ENCODE measurements around the gene ADAM19.

The ADAM19 gene

DNA sequence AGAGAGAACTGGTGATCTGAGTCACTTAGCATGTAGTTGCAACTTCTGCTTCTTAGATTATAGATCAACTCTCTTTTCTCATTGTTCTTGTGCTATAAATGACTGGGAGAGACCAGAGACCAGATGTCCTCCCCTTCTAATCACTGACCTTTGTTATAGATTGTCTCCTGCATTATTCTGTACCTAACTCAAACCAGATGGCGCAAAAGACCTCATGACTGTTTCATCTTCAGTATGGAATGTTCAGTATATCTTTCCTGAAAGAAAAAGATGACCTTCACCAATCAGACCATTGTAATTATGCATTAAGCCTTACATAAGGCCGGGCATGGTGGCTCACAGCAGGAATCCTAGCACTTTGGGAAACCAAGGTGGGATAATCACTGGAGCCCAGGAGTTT, 30.5 kb upstream of the ADAM19 start:
- Mint-ChIP-seq H3K4me1 (peaks cover 35% of the 10 kb centered on the region), H3K9me3 (no peaks in the 10 kb centered on the region), H3K36me3 (no peaks in the 10 kb centered on the region), H3K27me3 (no peaks in the 10 kb centered on the region), H3K27ac (peak overlapping the region; percentile 38), H3K4me3 (no peak overlapping the region)
- DNase-seq (ENCODE audit: low spot score in 2 of 2) (no peak), ATAC-seq (ENCODE audit: low read depth) (no peak)

DNA sequence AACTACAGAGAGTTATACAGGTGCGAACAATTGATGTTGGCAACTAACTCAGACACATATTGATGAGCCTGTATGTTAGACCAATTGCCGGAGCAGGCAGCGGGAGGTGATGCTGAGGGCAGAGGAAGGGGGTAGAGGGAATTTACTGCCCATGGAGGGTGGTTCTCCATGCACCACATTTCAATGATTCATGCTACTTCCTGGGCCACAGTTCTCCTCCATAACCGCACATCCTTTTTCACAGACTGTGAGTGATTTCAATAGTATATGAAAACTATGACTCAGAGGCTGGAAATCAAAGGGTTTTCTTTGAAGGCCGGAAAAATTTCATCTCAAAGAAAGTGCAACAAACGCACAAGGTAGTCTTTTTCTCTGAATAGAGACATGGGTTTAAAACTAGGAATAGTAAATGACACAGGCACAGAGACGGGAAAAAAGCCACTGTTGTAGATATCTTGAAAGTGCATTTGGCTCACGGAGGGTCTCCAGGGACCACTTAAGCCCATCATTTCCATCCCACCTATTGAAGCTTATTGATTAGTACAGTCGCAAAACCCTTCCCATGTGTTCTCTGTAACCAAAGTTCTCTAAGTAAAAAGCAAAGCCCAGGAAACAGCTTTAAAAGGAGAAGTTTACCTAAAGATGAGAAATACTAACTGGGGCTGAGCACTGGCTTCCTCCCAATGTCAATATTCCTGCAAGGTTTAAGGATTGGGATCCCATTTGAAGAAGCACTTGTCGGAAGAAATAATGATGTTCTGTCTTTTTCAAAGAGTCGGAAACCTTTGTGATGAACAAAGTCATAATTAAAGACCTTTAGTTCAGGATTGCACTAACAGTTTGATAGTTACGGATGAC, 28.0 kb upstream of the ADAM19 start:
- Mint-ChIP-seq H3K27ac (peak overlapping the region; percentile 46), H3K4me1 (peaks cover 37% of the 10 kb centered on the region), H3K36me3 (no peaks in the 10 kb centered on the region), H3K9me3 (no peaks in the 10 kb centered on the region), H3K27me3 (no peaks in the 10 kb centered on the region), H3K4me3 (peak overlapping the region; percentile 39)
- ATAC-seq (ENCODE audit: low read depth) = no peak
- DNase-seq (ENCODE audit: low spot score in 2 of 2) = no peak

DNA sequence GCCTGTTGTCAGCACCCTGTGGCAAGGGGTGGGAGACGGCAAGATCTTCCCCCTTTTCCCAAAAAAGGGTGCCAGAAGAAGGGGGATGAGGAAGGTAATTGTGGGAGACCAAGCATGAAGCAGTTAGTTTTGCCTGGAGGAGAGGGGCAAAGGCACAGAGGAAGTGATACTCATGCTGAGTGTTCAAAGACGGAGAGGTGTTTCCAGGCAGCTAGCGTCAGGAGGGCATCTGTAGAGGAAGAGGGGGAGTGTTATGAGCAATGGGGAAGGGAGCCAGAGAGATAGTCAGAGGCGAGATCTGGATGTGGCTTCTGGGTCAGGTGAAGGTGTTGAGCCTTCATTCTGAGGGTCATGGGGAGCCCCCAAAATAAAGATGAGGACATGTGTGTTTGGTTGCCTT, 26.9 kb upstream of the ADAM19 start:
- Mint-ChIP-seq H3K4me1 (peaks cover 38% of the 10 kb centered on the region), H3K27ac (peak overlapping the region; percentile 46), H3K4me3 (peak overlapping the region; percentile 1), H3K36me3 (no peaks in the 10 kb centered on the region), H3K27me3 (no peaks in the 10 kb centered on the region), H3K9me3 (no peaks in the 10 kb centered on the region)
- DNase-seq (ENCODE audit: low spot score in 2 of 2) (peak; percentile 41 to 43), ATAC-seq (ENCODE audit: low read depth) (peak; percentile 88)

DNA sequence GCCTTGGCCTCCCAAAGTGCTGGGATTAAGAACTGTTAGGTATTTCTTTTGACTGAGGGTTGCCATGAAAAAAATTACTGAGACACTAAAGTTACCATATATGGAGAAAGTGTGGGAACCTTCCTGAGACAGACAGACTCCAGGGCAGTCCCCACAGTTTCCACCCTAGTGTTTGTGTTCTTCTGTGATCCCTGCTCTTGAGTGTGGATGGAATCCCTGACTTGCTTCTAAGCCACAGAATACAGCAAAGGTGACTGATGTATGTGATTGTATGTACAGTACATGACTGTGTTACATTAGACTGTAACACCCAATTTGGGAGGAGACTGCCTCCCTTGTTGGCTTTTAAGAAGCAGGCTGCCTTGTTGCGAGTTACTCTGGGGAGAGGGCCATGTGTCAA, 24.7 kb upstream of the ADAM19 start:
- H3K4me3 Mint-ChIP-seq = no peak overlapping the region
- no peaks in the 10 kb centered on the region for H3K36me3 Mint-ChIP-seq
- H3K9me3 Mint-ChIP-seq = no peaks in the 10 kb centered on the region

DNA sequence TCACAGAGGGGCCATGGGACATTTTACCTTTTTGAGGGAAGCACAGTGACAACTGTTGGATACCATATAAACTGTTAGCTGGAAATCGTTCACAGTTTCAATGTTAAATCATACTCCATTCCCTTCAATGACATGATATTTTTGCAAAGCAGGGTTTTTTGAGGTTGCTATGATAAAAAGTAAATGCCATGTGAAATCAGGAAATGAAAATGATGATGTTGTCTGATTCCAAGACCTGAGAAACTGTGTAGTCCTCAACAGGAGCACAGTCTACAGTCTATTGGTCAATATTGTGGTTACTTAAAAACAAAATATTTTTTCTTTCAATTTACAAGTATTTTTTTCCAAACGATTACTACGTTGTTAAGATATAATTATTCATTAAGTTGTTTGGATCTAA, 24.0 kb upstream of the ADAM19 start:
- ATAC-seq (ENCODE audit: low read depth) (no peak), DNase-seq (ENCODE audit: low spot score in 2 of 2) (no peak)
- Mint-ChIP-seq H3K9me3 (no peaks in the 10 kb centered on the region), H3K36me3 (no peaks in the 10 kb centered on the region), H3K27ac (peak overlapping the region; percentile 77), H3K4me3 (no peak overlapping the region), H3K4me1 (peaks cover 53% of the 10 kb centered on the region), H3K27me3 (no peaks in the 10 kb centered on the region)

More for the DNA sequence above, 24.7 kb upstream of the ADAM19 start:
- DNase-seq (ENCODE audit: low spot score in 2 of 2) (no peak), ATAC-seq (ENCODE audit: low read depth) (no peak)
- H3K4me1 Mint-ChIP-seq = peaks cover 49% of the 10 kb centered on the region
- H3K27ac Mint-ChIP-seq = peak overlapping the region; percentile 77
- H3K27me3 Mint-ChIP-seq = no peaks in the 10 kb centered on the region

DNA sequence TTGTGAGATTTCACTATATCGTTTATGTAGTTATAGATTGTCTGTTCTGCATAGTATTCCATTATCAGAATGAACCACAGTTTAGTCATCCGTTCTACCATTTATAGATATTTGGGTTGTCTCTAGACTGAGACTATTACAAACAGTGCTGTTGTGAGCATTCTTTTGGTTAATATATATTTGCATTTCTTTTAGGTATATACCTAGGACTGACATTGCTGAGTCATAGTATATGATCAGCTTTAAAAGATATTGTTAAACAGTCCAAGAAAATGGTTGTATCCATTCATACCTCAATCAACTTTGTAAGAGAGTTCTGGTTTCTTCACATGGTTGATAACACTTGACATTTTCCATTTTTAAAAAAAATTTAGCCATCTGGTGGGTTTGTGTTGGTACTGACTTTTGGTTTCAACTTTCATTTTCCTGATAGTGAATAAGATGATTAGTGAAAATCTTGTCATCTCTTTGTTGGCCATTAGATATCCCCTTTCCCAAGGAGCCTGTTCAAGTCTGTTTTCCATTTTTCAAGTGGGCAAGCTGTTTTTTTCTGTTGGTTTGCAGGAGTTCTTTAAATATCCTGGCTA, 22.9 kb upstream of the ADAM19 start:
- H3K4me1 Mint-ChIP-seq = peaks cover 56% of the 10 kb centered on the region
- peak overlapping the region; percentile 19 for H3K4me3 Mint-ChIP-seq
- no peak for ATAC-seq (ENCODE audit: low read depth)

DNA sequence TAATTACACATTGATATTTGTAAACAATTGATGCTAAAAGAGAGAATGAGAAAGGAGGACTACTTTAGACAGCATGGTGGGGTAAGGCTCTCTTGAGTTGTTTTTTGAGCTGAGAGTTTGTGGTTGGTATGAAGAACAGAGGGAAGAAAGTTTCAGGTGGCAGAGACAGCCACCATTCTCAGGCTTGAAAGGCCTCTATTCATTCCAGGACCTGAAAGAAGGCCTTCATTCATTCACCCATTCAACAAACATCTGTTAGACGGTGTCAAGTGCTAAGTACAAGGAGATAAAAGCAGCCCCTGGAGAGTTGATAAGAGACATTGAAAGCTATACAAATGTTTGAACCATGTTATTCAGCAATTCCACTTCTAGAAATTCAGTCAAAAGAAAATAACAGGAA, 21.7 kb upstream of the ADAM19 start:
- ATAC-seq (ENCODE audit: low read depth) (no peak), DNase-seq (ENCODE audit: low spot score in 2 of 2) (no peak)
- Mint-ChIP-seq H3K27me3 (no peaks in the 10 kb centered on the region), H3K4me1 (peaks cover 54% of the 10 kb centered on the region), H3K36me3 (no peaks in the 10 kb centered on the region), H3K4me3 (peak overlapping the region; percentile 54), H3K27ac (peak overlapping the region; percentile 77), H3K9me3 (no peaks in the 10 kb centered on the region)

More for the DNA sequence above, 22.9 kb upstream of the ADAM19 start:
- H3K27ac Mint-ChIP-seq = peak overlapping the region; percentile 77
- no peaks in the 10 kb centered on the region for H3K9me3 Mint-ChIP-seq
- no peaks in the 10 kb centered on the region for H3K36me3 Mint-ChIP-seq
- H3K27me3 Mint-ChIP-seq = no peaks in the 10 kb centered on the region
- DNase-seq (ENCODE audit: low spot score in 2 of 2) = no peak

DNA sequence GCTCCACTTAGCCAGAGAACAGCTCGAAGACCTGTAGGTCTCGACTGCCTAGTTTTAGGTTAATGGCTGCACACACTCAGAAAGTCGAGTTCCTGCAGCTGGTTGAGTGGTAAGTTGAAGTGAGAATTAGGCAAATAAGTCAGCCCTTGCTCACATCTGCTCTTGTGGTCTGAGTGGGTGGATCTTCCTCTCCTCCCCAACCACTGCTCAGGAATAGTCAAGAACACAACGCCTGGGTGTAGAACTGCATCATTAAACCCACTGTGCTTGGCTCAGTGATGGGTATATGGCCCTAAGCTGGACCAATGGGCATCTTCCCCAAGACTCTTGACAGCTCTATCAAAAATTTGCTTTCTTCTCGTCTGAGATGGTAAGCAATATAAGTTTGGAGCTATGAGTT, 20.9 kb upstream of the ADAM19 start:
- H3K27ac Mint-ChIP-seq = peak overlapping the region; percentile 77
- H3K4me1 Mint-ChIP-seq = peaks cover 60% of the 10 kb centered on the region
- peak overlapping the region; percentile 54 for H3K4me3 Mint-ChIP-seq
- peaks cover 5% of the 10 kb centered on the region for H3K9me3 Mint-ChIP-seq
- H3K36me3 Mint-ChIP-seq = peaks cover 5% of the 10 kb centered on the region
- peak; percentile 83 for ATAC-seq (ENCODE audit: low read depth)
- H3K27me3 Mint-ChIP-seq = no peaks in the 10 kb centered on the region
- peak; percentile 34 to 62 for DNase-seq (ENCODE audit: low spot score in 2 of 2)

DNA sequence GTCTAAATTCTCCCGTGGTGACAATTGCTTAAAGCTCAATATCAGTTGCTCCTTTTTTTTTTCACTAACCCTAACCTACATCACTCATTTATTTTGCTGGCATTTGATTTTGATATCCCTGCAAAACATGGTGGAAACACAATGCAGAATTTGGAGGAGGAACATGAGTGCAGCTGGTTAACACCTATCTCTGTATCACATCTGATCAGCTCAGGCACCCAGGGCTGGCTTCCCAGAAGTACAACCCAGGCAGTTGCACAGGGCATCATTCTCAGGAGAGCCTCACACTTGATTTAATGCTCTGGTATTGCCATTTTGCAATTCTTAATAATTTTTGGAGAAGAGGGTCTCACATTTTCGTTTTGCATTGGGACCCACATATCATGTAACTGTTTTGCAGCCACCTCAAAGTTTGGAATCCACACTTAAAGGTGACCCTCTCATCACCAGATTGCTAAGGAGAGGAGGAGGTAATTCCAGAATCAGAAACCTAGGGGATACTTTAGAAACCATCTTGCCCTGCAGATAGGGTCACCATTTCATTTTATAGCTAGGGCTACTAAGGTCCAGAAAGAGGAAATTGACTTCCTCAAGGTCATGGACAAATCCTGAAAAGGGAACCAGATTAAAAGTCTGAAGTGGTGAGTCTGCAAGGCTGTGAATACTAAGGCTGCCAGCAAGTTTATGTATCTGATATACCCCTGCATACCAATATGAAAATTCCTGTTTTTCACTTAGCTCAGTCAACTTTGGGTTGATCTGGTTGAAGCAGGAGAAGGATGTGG, 19.3 kb upstream of the ADAM19 start:
- no peaks in the 10 kb centered on the region for H3K27me3 Mint-ChIP-seq
- H3K9me3 Mint-ChIP-seq = peaks cover 5% of the 10 kb centered on the region
- DNase-seq (ENCODE audit: low spot score in 2 of 2) (no peak), ATAC-seq (ENCODE audit: low read depth) (no peak)
- peak overlapping the region; percentile 77 for H3K27ac Mint-ChIP-seq
- H3K4me3 Mint-ChIP-seq = peak overlapping the region; percentile 41
- peaks cover 5% of the 10 kb centered on the region for H3K36me3 Mint-ChIP-seq
- H3K4me1 Mint-ChIP-seq = peaks cover 58% of the 10 kb centered on the region

DNA sequence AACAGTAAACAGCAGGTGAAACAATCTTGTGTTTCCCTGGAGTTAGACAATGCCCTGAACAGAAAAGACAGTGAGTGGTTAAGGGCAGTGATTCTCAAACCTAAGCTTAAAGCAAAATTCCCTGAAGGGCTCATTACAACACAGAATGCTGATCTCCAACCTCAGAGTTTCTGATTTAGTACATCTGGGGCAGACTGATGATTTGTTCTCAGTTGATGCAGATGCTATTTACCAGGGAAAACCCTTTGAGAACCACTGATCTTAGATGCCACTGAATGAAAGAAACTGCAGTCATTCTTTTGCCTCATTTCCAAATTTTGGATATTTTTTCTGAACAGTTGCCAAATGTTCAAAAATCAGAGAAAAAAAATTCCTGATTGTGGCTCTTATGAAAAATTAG, 18.7 kb upstream of the ADAM19 start:
- peak overlapping the region; percentile 77 for H3K27ac Mint-ChIP-seq
- DNase-seq (ENCODE audit: low spot score in 2 of 2) (no peak), ATAC-seq (ENCODE audit: low read depth) (no peak)
- H3K9me3 Mint-ChIP-seq = peaks cover 5% of the 10 kb centered on the region
- H3K36me3 Mint-ChIP-seq = peaks cover 5% of the 10 kb centered on the region
- H3K4me3 Mint-ChIP-seq = no peak overlapping the region
- no peaks in the 10 kb centered on the region for H3K27me3 Mint-ChIP-seq
- H3K4me1 Mint-ChIP-seq = peaks cover 60% of the 10 kb centered on the region

DNA sequence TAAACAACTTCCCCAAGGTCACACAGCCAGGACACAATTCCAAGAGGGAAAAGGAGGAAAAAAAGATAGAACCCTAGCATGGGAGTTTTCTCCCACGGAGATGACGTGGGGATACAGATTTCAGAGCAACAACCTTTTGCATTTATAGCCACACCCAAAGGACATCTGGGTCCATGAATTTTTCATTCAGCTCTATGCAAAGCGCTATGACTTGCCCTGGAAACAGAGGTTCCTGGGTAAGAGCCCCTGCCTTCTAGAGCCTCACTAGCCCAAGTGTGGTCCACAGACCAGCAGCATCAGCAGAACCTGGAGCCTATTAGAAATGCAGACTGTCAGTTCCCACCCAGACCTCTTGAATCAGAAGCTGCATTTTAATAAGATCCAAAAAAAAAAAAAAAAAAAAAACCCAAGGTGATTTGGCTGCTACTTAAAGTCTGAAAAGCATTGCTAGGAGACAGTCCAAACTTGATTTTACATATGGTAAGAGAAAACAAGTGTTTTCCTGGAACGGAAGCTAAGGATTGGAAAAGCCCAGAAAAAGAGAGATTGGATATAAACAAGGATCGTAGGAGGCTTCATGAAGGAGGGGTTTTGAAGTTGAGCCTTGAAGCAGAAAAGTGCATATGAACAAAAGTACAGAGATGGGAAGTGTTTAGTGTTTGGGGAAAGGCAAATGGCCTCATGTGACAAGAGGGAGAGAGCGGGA, 17.6 kb upstream of the ADAM19 start:
- Mint-ChIP-seq H3K27me3 (no peaks in the 10 kb centered on the region), H3K9me3 (peaks cover 5% of the 10 kb centered on the region), H3K27ac (peak overlapping the region; percentile 77), H3K4me3 (peak overlapping the region; percentile 82), H3K36me3 (peaks cover 5% of the 10 kb centered on the region), H3K4me1 (peaks cover 57% of the 10 kb centered on the region)
- no peak for DNase-seq (ENCODE audit: low spot score in 2 of 2)
- ATAC-seq (ENCODE audit: low read depth) = peak; percentile 16

DNA sequence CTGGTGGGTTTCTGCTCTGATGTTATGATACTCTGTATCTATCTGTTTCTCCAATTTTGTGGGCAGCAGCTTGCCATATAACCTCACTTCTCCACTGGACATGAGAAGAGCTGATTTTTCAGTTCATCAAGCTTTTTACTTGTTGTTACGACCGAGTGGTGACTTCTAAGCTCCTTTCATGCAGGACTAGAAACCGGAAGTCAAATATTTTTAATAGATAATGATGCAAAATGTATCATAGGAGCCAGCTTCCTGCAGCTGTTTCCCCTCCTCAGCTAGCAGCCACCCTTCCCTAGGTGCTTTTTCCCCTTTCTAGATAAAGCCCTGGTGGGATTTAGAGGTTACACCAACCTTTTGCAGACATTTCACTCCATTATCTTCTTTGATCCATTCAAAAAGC, 17.0 kb upstream of the ADAM19 start:
- no peak for DNase-seq (ENCODE audit: low spot score in 2 of 2)
- peaks cover 5% of the 10 kb centered on the region for H3K36me3 Mint-ChIP-seq
- peaks cover 5% of the 10 kb centered on the region for H3K9me3 Mint-ChIP-seq
- H3K27ac Mint-ChIP-seq = peak overlapping the region; percentile 77
- H3K4me3 Mint-ChIP-seq = peak overlapping the region; percentile 82
- peak; percentile 52 for ATAC-seq (ENCODE audit: low read depth)
- H3K27me3 Mint-ChIP-seq = no peaks in the 10 kb centered on the region
- peaks cover 52% of the 10 kb centered on the region for H3K4me1 Mint-ChIP-seq

DNA sequence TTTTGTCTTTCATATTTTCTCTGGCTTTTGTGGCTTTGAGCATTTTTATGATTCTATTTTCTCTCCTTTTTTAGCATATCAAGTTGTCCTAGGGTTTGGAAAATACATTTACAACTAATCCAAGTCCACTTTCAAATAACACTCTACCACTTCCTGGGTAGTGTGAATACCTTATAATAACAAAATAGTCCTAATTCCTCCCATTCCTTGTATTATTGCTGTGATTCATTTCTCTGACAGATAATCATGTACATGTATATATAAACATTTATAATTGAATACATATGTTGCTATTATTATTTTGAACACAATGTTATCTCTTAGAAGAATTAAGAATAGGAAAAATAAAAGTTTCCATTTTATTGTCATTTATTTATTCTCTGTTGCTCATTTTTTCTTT, 14.9 kb upstream of the ADAM19 start:
- no peak for ATAC-seq (ENCODE audit: low read depth)
- peaks cover 5% of the 10 kb centered on the region for H3K9me3 Mint-ChIP-seq
- H3K36me3 Mint-ChIP-seq = peaks cover 5% of the 10 kb centered on the region
- H3K27ac Mint-ChIP-seq = no peak overlapping the region
- H3K27me3 Mint-ChIP-seq = no peaks in the 10 kb centered on the region
- peaks cover 37% of the 10 kb centered on the region for H3K4me1 Mint-ChIP-seq
- DNase-seq (ENCODE audit: low spot score in 2 of 2) = no peak
- H3K4me3 Mint-ChIP-seq = no peak overlapping the region
